Breast epithelium (tissue), 4 donors: Measurements from ENCODE around the gene JADE2. TPM values are rescaled to one million over a fixed set of nuclear protein-coding genes. Genes with fewer than 3 reads are reported as not detected.
A peak's percentile ranks its signal among the peaks of the same experiment; 100 is the strongest.

Source experiments
- DNase-seq, 2 donors: peaks; one replicate each; pipeline ENCODE4 v3.0.0-alpha.2; 2019; ENCODE audit warnings: low spot score in 2 of 2
- H3K27ac ChIP-seq, 2 donors: fragments of 200-600 bp; sonication (generic) in 1 of 2; one replicate each; pipeline ENCODE4 v1.5.1; 2016 to 2019; ENCODE audit warnings: mild to moderate bottlenecking in 1 of 2
- H3K27me3 ChIP-seq, 2 donors: fragments of 200-600 bp; sonication (generic) in 1 of 2; one replicate each; pipeline versions ENCODE4 v1.5.1 to v1.6.0; 2017 to 2019; ENCODE audit warnings: control low read depth in 1 of 2, mild to moderate bottlenecking in 1 of 2
- H3K36me3 ChIP-seq: fragments of 200-600 bp; one replicate; pipeline ENCODE4 v1.5.1; 2019
- H3K4me1 ChIP-seq, 2 donors: fragments of 200-600 bp; sonication (generic); one replicate each; pipeline ENCODE4 v1.5.1; 2016 to 2019; ENCODE audit warnings: control low read depth in 1 of 2
- H3K4me3 ChIP-seq, 3 donors: fragments of 200-600 bp; sonication (generic); 1 replicate in 2 of 3; 2 replicates in 1 of 3; pipeline ENCODE4 v1.5.1; 2016 to 2019; ENCODE audit warnings: mild to moderate bottlenecking in 3 of 3, moderate library complexity in 2 of 3
- H3K9me3 ChIP-seq, 2 donors: fragments of 200-600 bp; sonication (generic) in 1 of 2; one replicate each; pipeline ENCODE4 v1.5.1; 2016 to 2019; ENCODE audit warnings: control low read depth in 1 of 2
- CTCF ChIP-seq, 3 donors: fragments of 450-650 bp; IDR thresholded peaks; one replicate each; pipeline ENCODE4 v1.5.1; 2016 to 2017; ENCODE audit warnings: antibody characterized with exemption in 3 of 3, mild to moderate bottlenecking in 3 of 3, moderate library complexity in 3 of 3
- POLR2A ChIP-seq: fragments of 450-650 bp; IDR thresholded peaks from one replicate; pipeline ENCODE4 v1.6.1; 2016; ENCODE audit warnings: antibody characterized with exemption, mild to moderate bottlenecking, moderate library complexity
- POLR2AphosphoS5 ChIP-seq, 3 donors: sonication (generic); formaldehyde crosslinking; IDR thresholded peaks; one replicate each; pipeline ENCODE4 v1.6.1; 2017; ENCODE audit warnings: antibody characterized with exemption in 3 of 3
- intact Hi-C: fragments of 100-400 bp; cut with DNase I; formaldehyde crosslinking; loops from one replicate; pipeline ENCODE4 v1.15.1; 2023; ENCODE audit warnings: low total_unique reads
- total RNA-seq, 3 donors: library from RNA; depleted of rRNA; stranded (reverse); fragments of >200 nt; gene quantifications; one replicate each; pipeline ENCODE4 v1.1.0, GENCODE V29; 2016

The JADE2 gene
- total RNA-seq, 3 donors from 2014 or later: 39.0 to 66.0 (median 61.4) TPM

DNA sequence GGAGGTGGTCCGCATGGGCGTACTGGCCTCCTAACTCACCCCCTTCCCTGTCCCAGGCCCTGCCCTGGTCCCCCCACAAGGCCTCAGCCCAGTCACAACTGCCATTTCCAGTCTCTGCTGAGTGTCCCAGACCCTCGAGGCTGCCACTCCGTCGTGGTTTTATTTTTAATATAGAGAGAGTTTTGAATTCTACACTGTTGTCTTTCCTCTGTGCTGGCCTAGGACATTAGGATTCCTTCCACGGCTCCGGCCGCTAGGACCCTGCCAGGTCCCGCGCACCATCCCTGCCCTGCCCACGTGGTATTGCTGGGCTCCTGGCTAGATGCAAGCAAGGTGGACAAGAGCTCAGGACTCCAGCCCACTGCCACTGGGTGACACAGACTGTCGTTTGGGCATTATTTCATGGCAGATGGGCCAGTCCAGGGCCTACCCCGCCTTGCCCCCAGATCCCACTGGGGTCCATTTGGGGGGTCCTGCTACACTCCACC is 53.9 kb downstream of the JADE2 start:
- H3K27ac ChIP-seq: peak overlapping the region in 1 of 2 donors; percentile 16
- no peaks in the 10 kb centered on the region for H3K36me3 ChIP-seq

GRCh38 chr5:134580001-134580460 is 54.6 kb downstream of the JADE2 start:
- no peaks in the 10 kb centered on the region for H3K4me1 ChIP-seq
- H3K4me3 ChIP-seq: no peak overlapping the region
- no peak for DNase-seq
- TF ChIP-seq CTCF (IDR thresholded peaks at IDR 0.05): no peak
- no peak for TF ChIP-seq POLR2AphosphoS5 (IDR thresholded peaks at IDR 0.05)
- TF ChIP-seq POLR2A: no peak
- H3K27ac ChIP-seq: peak overlapping the region in 1 of 2 donors; percentile 16
- no peaks in the 10 kb centered on the region for H3K36me3 ChIP-seq
- intact Hi-C loops: no loop called here
- H3K27me3 ChIP-seq: no peaks in the 10 kb centered on the region
- H3K9me3 ChIP-seq: no peaks in the 10 kb centered on the region

More for the DNA sequence above, 53.9 kb downstream of the JADE2 start:
- Histone ChIP-seq H3K4me3 (no peak overlapping the region), H3K4me1 (no peaks in the 10 kb centered on the region), H3K27me3 (no peaks in the 10 kb centered on the region), H3K9me3 (no peaks in the 10 kb centered on the region)
- no peak for DNase-seq
- TF ChIP-seq POLR2AphosphoS5 (IDR thresholded peaks at IDR 0.05): no peak
- no peak for TF ChIP-seq CTCF (IDR thresholded peaks at IDR 0.05)
- TF ChIP-seq POLR2A: no peak
- intact Hi-C loops: no loop called here

DNA sequence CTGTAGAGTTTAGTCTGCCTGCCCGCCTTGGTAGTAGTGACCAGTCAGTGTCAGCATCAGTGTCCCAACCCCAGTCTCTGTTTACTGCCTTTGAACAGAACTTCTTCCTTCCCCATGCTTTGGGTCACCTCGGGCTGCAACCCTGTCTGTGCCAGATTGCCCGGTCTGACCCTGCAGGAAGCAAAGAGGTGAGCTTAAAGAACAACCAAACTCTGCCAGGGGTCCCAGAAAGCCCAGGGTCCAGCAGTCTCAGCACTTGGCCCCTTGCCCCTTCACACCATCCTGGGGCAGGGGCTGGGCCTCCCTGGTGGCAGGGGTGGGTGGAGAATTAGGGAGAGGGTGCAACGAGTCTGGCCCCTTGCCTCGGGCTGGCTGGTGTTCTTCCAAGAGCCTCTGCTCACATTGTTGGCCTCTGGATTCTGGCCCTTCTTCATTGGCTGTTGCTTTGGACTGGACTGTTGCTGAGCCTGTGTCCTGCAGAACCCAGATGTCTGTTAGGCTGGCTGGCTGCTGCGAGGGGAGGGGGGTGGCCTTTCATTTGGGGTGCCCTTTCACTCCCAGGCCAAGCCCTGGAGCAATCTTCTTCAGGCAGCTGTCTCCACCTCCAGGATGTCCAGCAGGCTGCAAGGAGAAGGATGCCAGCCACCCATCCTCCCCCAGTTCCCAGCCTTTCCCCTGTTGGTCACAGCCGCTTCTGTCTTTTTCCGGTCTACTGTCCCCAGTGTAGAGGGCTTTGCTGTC is 55.9 kb downstream of the JADE2 start:
- intact Hi-C loops: no loop called here
- H3K9me3 ChIP-seq: no peaks in the 10 kb centered on the region
- H3K36me3 ChIP-seq: no peaks in the 10 kb centered on the region
- no peak for TF ChIP-seq POLR2A
- no peak for TF ChIP-seq CTCF (IDR thresholded peaks at IDR 0.05)
- no peak for TF ChIP-seq POLR2AphosphoS5 (IDR thresholded peaks at IDR 0.05)
- DNase-seq: peak in 1 of 2 donors; percentile 49
- H3K27ac ChIP-seq: peak overlapping the region in 1 of 2 donors; percentile 61
- no peak overlapping the region for H3K4me3 ChIP-seq
- no peaks in the 10 kb centered on the region for H3K27me3 ChIP-seq
- no peaks in the 10 kb centered on the region for H3K4me1 ChIP-seq

- Histone ChIP-seq H3K9me3 (no peaks in the 10 kb centered on the region), H3K4me1 (no peaks in the 10 kb centered on the region), H3K36me3 (no peaks in the 10 kb centered on the region), H3K27ac (no peak overlapping the region), H3K27me3 (no peaks in the 10 kb centered on the region), H3K4me3 (no peak overlapping the region)
- DNase-seq: peak in 1 of 2 donors; percentile 10
- TF ChIP-seq CTCF (IDR thresholded peaks at IDR 0.05): no peak
- no peak for TF ChIP-seq POLR2AphosphoS5 (IDR thresholded peaks at IDR 0.05)
- TF ChIP-seq POLR2A: no peak
- intact Hi-C loops: no loop called here
These were observed 56.8 kb downstream of the JADE2 start for GRCh38 chr5:134582281-134582680.

GRCh38 chr5:134582941-134583340 is 57.5 kb downstream of the JADE2 start:
- Histone ChIP-seq H3K4me1 (no peaks in the 10 kb centered on the region), H3K4me3 (no peak overlapping the region), H3K27me3 (no peaks in the 10 kb centered on the region), H3K9me3 (no peaks in the 10 kb centered on the region), H3K36me3 (no peaks in the 10 kb centered on the region), H3K27ac (no peak overlapping the region)
- DNase-seq: no peak
- TF ChIP-seq POLR2AphosphoS5 (IDR thresholded peaks at IDR 0.05): no peak
- TF ChIP-seq CTCF (IDR thresholded peaks at IDR 0.05): no peak
- intact Hi-C loops: no loop called here
